GM19395 (cell line): Measurements from ENCODE around the gene ALKAL2.

Experiments
- ATAC-seq: cut with Tn5 transposase; IDR thresholded peaks from one replicate; pipeline ENCODE4 v1.9.1; 2021; ENCODE audit warnings: mild to moderate bottlenecking, moderate library complexity; ENCODE audit not compliant: unreplicated experiment

ALKAL2 gene

DNA sequence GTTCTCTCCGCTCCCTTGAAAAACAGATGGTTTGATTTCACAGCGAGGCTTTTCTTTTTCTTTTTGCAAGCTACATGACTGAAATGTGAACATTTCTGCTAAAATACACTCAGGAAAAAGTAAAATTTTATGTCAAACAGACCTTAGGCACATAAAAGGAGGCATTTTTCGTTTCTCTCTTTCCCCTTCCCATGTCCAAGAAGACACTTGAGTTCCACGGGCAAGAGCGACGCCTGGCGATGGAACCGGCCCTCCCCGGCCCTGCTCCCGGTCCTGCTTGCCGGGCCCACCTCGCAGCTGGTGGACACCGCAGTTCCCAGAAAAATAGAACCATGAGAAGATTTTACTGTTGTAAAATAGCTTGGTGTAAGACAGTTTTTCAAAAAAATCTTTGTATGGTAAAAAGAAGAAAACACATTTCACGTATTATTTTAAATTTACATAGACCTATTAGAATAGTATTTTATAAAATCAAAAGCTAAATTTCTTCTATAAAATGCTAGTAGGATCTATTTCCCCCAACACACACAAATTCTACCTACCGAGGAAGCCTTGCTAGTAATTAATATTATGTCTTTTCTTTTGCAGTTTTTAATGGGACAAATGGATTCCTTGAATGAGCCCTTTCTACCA is 2.3 kb upstream of the ALKAL2 start:
- ATAC-seq, result no peak

DNA sequence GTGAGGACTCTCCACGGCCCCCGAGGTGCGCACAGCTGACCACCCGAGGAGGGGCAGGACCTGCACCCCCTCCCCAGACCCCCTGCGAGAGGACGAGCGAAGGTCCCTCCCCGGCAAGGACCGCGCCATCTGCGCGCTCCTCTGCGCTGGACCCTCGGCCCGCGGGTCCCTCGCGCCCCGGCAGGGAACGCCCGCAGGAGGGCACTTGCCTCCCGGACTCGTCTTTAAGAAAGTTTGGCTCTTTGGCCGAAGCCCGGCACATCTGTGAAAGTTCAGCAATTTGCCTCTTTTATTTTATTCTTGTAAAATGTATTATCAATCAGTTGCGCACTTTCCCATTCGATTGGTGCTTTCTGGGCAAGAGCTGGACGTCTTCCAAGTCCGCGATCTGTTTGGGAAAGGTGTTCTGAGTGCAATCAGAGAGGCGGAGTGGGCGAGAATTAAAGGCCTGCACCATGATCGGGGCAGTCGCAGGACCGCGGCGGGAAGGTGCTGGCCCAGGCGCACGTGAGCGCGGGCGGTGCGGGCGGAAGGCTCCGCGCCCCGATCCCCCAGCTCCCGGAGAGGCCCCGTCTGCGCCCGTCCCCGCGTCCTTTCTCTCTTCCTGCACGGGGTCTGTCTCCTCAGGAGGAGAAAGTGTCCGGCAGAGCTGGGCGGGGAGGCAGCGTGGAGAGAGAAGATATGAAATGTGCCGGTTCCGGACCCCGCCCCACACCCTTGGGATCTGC is 1.6 kb upstream of the ALKAL2 start:
- ATAC-seq, result no peak

DNA sequence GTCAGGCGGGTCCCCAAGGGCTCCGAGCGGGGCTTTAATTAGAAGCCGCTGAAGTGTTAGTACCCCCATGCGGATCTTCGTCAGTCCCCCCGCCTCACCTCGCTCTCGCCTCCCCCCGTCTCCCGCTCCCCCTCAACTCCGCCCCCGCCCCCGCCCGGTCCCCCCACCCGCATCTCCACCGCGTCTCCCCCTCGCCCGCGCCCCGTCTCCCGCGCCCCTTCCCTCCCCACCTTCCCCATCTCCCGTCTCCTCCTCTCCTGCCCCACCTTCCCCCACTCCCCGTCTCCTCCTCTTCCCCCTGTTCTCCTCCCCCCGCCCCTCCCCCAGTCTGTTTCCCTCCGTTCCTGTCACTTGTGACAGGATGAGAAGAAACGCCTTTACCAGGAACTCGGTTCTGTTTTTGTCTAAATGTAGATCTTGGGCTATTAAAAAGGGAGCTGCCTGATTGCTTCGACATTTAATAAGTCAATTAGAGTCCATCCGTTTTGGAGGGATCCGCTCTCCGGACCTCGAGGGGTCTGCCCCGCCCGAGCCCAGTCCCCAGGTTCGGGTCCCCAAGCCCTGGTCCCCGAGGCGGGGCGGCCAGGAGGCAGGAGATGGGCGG is 969 bp upstream of the ALKAL2 start:
- ATAC-seq, result no peak

DNA sequence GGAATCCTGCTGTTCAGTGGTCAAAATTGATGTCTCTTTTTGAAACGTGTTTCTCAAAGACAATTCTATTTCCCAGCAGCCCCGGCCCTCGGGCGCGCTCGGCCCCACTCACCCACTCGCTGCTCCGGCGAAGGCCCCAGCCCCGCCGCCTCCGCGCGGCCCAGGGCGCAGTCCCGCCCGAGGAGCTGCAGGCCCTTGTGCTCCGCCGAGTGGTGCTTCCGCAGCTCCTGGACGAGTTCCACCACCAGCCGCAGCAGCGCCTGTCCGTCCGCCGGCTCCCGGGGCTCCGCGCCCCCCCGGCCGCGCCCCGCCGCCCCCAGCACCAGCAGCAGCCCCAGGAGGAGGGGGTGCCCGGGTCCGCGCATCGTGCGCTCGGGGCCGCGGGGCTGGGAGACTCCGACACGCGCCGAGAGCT is 413 bp downstream of the ALKAL2 start:
- no peak for ATAC-seq

DNA sequence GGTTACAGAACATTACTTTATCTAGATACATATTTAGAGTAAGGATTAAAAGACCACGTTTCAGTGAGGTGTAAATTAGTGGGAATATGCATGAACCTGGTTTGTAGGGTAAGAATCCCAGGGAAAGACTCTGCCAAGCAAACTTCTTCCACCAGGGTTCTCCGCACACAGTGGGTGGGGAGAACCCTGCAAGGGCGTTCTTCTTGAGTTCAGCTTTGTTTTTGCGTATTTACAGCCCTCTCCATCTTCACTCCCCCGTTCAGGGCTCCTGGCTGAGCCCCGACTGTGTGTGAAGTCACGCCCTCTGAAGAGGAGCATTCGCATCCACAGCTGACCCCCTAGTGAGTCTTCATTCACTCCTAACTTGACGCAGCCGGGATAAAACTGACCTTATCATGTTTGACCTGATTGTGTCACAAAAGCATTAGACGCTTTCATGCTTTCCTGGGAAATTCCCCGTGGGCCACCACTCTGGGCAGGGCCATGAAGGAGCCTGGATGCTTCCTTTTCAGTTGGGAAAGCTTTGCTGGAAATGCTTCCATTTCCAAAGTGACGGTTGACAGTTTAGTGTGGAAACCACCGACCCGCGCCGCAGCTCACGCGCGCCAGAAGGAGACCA is 1.0 kb downstream of the ALKAL2 start:
- ATAC-seq, result no peak

DNA sequence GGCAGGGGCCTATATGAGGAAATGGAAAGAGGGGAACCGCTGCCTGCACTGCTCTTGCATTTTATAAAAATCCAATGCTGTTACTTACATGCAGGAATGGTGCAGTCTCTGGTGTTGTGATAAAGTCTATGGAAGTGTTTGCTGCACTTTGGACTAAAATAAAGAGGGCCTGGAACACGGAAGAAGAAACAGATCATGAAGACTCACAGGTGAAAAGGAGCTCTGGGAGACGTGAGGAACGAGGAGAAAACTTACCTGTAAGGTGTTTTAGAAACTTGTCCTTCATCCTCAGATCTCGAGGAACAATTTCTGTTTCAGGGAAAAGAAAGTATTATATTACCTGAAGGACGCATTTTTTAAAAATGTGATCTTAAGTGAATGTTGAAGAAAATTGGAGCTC is 1.9 kb downstream of the ALKAL2 start:
- no peak for ATAC-seq

DNA sequence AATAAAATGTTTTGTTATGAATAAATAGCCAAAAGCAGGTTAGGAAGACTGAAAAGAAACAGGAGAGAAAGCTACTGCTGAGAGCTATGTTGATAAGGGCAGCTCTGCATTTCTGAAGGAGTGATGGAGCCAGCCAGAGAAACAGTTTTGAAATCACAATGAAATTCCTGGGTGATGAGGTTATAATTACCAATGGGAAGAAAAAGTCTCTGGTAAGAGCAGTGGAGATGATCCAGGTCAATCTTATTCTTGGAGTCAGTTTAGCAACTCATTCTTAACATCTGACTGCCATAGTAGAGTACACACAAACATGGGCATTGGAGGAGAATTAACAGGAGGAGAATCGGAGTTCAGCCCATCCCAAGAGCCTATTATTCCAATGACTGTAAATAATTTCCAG is 2.4 kb downstream of the ALKAL2 start:
- no peak for ATAC-seq

DNA sequence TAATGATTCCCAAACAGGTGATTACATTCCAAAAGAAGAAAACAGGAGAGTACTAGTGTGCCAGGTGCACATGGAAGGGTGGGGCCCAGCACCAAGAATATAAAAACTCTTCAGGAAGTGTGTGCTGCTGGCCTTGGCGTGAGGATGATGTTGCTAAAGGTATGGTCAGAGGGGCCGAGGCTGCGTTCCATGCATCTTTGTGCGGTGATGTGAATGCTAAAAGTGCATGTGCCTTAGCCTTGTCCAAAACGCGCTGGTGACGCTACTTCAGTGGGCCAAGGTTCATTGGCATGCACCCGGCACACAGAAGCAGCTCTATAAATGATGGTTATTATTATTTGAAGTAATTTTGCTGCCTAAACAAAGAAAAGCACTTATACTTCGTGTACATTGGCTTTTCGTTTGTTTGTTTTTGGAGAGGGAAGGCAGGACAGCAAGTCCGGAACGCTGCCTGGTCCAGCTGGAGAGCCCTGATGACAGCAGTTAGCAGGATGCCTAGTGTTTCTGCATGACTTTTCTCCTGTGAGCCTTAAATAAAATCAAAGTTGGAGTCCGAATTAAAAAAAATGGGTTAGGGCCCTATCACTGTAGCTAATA is 2.9 kb downstream of the ALKAL2 start:
- ATAC-seq, result no peak

DNA sequence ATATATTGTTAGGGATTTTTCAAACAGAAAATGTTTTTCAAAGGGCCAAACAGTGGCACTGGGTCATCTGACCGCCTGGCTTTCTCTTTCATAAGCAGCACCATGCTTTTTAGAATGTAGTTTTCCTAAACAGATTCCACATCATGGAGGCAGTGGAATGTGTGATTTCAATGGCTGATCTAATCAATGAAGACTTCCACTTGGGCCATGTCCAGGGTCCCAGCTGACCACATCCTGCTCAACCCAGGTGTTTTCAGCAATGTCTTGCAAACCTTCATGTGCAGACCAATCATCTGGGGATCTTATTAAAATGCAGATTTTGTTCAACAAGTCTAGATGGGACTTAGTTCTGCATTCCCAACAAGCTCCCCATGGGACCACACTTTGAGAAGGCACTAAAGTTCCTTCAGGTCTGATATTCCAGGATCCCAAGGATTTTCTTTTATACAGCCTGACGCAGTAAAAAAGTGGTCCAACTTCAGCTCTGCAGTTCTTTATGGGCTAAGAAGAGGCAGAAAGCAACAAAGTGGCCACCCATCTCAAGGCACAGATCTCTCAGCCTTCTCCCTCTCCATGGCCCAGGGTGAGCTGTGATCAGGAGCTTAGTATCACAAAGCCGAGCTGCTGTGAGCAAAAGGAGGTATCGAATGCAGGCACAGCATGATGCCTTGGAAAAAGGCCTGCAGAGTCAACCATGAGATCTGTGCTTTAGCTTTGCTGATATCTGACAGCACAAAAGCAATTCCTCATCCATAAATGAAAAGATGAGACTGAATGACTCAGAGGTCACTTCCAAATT is 3.7 kb downstream of the ALKAL2 start:
- no peak for ATAC-seq

DNA sequence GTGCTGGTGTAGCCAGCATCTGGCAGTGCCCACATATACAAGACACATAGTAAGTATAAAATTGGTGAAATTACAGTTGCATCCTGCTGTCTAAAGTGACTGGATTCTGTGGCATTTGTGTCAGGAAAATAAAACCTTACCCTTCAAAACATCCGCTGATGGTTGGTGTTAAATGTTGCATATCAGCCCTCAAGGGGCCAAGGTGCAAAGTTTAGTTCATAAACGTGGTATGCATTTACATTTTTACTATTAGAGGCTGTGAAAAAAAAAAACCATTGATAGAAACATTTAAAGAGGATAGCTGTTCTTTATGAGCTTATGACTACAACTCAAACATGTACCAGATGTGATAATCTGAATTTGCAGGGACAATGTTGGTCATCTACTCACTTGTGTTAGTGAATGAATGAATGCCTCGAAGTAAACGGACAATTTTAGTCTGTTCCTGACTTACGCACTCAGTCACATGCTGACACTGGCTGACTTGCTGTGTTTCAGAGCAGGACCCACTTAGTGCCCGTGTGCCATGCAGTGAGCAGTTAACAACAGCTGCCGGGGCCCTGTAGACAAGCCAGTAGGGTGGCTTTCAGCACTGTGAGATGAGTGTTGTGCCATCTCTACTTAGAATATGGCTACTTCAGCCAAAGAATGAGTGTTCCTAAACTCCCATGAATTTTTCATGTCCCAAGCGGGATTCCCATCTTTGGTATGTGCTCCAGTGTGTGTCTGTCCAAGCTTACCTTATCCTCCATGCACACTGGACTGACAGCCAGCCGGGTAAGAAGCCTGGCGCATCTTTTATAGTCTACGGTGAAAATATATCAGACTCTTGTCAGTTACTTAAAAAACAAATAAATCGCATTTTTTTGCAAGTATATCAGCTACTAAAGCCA is 5.3 kb downstream of the ALKAL2 start:
- no peak for ATAC-seq

DNA sequence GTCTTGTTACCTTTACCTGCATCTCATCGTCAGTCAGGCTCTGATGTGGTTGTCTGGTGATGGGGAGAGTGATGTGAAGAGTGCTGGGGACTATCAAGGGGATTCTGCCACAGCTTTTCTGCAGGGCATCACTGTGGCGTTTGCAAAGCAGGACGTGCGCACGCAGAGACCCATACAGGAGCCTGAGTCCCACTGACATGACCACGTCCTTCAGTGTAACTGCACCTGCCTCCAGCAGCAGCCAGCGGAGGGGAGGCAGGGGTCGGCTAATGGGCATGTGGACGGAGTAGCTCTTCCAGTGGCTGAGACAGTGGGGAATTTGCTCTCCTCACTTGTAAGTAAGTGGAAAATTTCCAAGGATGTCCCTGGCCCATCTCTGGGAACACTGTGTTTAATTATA is 6.5 kb downstream of the ALKAL2 start:
- ATAC-seq, result no peak

DNA sequence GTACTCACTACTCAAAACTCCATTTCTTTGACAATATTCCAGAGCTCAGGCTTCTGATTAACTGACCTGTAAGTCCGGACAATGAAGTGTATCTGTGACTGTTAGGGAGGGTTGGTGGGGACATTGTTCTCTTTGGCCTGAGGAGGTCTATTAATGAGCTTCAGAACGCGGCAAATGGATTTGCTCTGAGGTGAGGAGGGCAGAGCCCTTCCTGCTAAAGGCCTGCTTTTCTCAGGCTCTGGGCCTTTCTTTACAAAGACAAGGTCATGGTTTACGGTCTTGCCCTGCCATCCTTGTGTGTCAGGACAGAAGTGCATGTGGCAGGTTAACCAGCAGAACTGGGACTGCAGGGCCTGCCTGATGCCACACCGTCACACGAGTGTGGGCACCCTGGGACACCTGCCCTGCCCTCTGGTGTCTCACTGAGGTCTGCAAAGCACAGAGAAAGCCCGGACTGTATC is 7.2 kb downstream of the ALKAL2 start:
- no peak for ATAC-seq

DNA sequence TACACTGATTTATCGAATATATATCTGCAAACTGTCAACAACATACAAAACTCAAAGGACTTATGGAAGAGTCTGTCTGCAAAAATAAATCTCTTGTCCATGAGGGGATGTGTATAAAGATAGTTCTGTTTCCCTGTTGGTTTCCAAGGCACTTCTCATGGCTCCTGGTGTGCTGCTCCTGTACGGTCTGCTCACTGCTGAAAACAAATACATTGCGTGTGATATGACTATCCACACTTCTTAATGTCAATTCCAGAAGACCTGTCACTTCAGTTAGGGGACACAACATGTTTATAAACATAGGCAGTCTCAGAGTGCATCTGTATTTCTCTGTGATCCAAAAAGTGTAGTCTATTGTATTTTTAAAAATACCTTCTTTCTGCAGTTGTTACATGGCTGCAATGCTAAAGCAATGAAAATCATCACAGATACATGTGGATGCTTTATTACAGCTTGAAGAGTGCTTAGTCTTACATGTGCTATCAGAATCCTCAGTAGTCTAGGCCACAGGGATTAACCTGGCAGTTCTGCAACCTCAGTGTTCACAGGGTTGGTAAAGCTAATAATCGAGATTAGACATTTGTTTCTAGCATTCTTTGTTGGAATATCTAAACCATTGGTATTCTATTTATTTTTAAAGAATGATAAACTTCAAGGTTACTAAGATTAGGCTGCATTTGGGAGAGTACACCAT is 7.8 kb downstream of the ALKAL2 start:
- no peak for ATAC-seq

DNA sequence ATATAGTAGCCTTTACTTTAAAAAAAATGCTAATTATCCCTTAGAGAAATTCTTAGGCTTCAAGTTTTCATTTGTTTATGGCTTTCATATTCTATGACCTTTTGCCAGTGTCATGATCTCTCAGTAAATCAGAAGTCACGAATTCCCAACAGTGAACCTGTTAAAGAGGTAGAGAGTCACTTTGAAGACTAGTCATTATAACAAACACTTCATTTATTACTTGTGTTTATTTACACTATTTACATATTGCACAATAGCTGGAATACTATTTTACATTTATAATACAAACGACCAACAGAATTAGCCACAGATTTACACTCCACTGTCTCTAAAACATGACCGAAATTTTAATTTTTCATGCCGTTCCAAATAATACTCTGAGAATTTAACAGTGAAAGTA is 8.5 kb downstream of the ALKAL2 start:
- ATAC-seq, result no peak

DNA sequence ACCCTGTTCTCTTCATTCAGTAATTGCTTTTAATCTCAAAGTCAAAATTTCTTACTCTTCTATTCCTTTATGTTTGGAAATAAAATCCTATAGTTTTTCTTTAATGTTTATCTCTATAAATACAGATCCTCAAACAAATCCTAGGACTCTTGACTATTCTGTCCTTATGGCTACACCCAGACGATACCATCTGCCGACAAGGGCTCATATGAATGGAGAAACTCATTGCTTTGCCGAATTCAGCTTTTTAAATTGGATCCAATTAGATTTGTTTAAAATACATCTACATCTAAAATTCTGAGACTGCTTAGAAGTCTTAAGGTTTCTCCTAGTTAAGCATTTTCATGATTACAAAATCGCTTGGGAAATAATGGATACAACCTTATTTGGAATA is 9.0 kb downstream of the ALKAL2 start:
- ATAC-seq, result no peak

DNA sequence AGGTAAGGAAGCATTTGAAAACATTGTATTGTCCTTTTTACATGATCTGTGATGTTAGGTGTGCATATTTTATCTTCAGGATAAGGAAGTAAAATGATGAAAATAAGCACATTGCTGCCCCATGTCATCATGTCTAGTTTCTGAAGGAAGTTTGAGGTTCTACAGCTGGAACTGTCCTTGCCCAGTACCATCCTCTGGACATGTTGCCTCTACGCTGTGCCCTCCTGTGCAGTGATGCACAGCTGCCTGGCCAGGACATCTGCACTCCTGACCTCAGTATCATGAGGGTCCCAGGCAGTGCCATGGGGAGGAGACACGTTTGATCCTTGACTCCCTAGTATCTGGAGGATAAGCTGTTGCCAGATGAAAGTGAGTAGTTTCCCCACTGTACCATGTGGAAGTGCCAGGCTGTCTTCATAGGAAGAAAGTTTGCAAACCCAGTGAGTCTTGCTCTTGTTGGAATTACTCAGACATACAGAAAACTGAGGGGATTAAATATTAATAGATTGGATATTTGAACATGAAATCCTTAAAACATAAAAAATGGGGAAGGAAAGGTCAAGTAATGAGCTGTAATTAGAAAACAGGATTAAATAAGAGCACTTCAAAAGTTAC is 9.5 kb downstream of the ALKAL2 start:
- ATAC-seq, result no peak

DNA sequence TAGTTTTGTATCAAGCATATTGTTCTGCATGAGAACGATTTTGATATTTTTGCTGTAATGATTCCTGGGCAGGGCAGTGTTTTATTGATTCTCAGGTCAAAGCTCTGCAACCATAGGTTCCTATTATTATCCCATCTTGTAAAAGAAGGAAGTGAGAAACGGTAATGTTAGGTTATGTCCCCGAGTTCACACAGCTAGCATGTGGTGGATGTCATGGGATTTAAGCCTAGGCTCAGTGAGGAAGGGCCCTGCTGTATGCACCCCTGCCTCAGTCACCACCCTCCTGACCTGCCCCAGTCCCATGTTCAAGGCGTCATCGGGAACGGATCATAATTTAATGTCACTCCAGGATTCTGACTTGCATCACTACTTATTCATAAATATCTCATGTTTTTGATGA is 12.4 kb downstream of the ALKAL2 start:
- peak; percentile 94 for ATAC-seq

DNA sequence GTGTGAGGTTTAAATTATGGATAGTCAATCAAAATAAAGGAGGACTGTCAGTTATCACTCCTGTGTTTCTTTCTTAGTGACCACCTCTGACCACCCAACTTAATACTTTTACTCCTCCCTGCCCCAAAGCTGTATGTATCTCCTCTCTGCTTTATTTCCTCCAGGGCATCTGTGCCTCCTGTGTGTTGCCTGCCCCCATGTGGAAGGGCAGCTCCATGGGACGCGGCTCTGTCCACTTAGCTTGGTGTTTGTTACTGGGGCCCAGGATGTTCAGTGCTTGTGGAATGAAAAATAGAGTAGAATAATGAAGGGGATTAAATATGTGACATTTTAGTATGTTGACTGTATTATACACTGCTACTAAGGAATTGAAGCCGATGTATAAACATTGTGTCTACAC is 13.4 kb downstream of the ALKAL2 start:
- ATAC-seq, result no peak

DNA sequence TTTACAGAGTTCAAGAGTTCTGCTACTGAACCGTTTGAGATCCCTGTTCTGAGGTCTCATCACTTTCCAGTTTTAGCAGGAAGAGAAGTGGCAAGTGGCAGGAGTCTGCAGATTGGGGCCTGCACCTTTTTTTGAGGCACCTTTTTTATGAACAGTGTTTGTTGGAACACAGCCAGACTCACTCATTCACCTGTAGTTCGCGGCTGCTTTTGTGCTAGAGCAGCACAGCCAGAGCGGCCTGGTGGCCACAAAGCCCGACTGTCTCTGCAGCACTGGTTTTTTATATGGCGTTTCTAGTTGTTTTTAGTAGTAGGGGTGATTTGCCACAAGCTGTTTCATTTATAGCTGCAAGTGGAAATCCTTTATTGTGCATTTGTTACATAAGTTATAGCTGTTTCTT is 14.6 kb downstream of the ALKAL2 start:
- ATAC-seq, result no peak
